HUES6 (cell line): ENCODE results near the gene TRAK1.

ENCODE experiments used
- H3K27ac ChIP-seq: 2 replicates; pipeline ENCODE4 v1.7.0; 2013; ENCODE audit warnings: low read depth, mild to moderate bottlenecking, low read length, inconsistent platforms
- H3K27me3 ChIP-seq: 2 replicates; pipeline ENCODE4 v1.6.1; 2013; ENCODE audit warnings: low read length; ENCODE audit not compliant: control insufficient read depth, insufficient read depth
- H3K36me3 ChIP-seq: 2 replicates; pipeline ENCODE4 v1.6.1; 2013; ENCODE audit warnings: low read length; ENCODE audit not compliant: control insufficient read depth, insufficient read depth
- H3K4me1 ChIP-seq: 2 replicates; pipeline ENCODE4 v1.6.1; 2013; ENCODE audit warnings: low read length; ENCODE audit not compliant: control insufficient read depth, insufficient read depth
- H3K4me3 ChIP-seq: 2 replicates; pipeline ENCODE4 v1.5.1; 2013; ENCODE audit warnings: low read depth, low read length
- H3K9ac ChIP-seq: one replicate; pipeline ENCODE4 v1.6.1; 2013; ENCODE audit warnings: mild to moderate bottlenecking, low read length
- H3K9me3 ChIP-seq: 2 replicates; pipeline ENCODE4 v1.6.1; 2013; ENCODE audit warnings: low read depth, low read length; ENCODE audit not compliant: control insufficient read depth, insufficient read depth

TRAK1 gene

DNA sequence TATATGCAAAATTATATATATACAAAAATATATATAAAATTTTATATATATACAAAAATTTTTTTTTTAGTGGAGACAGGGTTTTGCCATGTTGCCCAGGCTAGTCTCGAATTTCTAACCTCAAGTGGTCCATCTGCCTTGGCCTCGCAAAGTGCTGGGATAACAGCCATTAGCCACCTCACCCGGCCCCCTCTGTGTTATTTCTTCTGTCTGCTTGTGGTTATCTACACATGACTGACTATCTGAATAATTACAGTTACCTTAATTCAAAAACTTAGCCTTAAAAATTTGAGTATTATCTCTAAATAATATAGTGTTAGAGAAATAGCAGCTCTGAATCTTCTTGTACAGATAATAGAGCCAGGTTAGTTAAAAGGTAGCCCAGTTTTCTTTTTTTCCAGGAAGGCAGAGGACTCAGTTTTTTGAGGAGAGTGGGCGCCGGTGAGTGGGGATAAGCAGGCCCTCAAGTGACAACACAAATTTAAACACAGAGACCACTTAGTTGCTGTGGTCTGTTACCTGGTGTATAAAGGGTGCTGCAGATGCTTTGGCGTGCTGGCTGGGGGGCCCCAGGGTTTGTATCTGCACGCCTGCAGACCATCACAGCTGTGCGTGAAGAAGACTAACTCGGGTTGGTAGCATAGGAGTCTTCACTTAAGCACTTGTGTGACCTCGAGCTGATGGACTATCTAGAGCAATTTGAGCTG is 83.7 kb downstream of the TRAK1 start:
- Histone ChIP-seq H3K9me3 (no peaks in the 10 kb centered on the region), H3K27ac (no peak overlapping the region), H3K4me3 (no peak overlapping the region), H3K4me1 (peaks cover 9% of the 10 kb centered on the region), H3K27me3 (no peaks in the 10 kb centered on the region), H3K36me3 (no peaks in the 10 kb centered on the region), H3K9ac (no peak overlapping the region)

DNA sequence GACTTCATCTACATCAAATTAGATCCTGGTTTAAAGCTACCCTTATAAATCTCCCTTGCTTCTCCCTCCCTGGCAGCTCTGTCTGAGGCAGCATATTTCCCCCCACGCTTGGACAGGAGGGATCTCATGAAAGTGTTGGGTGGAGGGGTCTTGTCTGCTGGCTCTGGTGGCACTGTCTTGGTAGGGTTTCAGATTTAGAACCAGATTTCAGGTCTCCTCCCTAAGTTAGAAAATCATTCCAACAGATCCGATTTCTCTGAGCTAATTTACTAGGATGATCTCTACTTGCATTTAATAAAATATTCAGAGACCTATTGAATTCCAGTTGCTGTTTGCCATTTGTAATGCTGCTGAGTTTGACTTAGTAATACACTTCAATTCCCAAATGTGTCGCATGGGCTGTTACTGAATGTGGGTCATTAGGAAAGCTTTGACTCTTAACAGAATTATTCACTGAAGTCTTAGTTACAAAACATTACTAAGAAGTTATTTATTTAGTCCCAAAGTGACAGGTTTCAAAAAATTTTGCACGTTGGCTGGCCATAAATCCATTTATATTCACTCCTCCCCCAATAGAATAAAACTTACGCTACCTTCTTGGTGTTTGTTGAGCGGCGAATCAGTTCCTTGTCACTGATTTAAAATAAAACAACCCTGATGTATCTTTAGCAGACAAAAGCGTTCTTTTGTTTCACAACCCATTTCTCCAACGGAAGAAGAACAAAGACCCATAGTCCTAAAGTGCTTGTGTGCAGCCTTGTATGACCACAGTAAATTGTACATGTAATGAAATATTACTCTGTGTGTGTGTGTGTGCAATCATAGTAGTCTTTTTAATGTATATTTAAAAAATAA is 84.5 kb downstream of the TRAK1 start:
- no peaks in the 10 kb centered on the region for H3K36me3 ChIP-seq
- no peak overlapping the region for H3K9ac ChIP-seq
- H3K9me3 ChIP-seq = no peaks in the 10 kb centered on the region
- peaks cover 10% of the 10 kb centered on the region for H3K4me1 ChIP-seq
- no peaks in the 10 kb centered on the region for H3K27me3 ChIP-seq
- no peak overlapping the region for H3K27ac ChIP-seq
- H3K4me3 ChIP-seq = no peak overlapping the region

DNA sequence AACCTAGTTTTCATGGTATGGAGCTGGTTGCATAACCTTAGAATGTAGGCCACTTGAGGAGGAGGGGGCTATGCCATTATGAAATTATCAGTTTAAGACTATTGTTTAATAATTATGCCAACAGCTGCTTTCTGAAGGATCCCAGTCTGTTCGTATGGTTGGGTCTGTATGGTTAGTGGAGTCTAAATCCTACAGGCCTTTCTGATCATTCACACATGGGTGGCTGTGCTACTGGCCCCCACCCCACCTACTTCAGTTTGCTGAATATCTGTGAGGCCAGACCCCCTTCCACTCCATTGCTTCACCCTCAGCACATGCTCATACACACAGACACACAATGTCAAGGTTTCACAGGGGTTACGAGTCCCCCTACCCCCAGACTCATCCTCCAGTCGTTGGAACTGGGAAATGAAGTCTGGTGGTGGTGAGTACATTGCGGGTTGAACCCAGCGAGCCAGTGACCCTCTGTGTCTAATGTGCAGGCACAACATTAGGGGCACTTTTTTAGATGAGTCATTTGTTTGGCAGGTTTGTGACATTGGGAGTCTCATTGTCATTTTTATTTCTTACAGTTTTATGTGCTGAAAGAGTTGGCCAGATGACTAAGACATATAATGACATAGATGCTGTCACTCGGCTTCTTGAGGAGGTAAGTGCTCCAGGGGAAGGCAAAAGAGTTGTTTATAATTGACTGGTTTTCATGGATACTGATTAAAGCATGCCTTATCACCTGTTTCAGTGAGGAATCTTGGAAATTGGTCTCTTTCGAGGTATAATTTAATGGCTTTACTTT is 85.3 kb downstream of the TRAK1 start:
- no peak overlapping the region for H3K9ac ChIP-seq
- H3K9me3 ChIP-seq = no peaks in the 10 kb centered on the region
- no peak overlapping the region for H3K4me3 ChIP-seq
- no peak overlapping the region for H3K27ac ChIP-seq
- no peaks in the 10 kb centered on the region for H3K36me3 ChIP-seq
- H3K4me1 ChIP-seq = peaks cover 14% of the 10 kb centered on the region
- no peaks in the 10 kb centered on the region for H3K27me3 ChIP-seq

DNA sequence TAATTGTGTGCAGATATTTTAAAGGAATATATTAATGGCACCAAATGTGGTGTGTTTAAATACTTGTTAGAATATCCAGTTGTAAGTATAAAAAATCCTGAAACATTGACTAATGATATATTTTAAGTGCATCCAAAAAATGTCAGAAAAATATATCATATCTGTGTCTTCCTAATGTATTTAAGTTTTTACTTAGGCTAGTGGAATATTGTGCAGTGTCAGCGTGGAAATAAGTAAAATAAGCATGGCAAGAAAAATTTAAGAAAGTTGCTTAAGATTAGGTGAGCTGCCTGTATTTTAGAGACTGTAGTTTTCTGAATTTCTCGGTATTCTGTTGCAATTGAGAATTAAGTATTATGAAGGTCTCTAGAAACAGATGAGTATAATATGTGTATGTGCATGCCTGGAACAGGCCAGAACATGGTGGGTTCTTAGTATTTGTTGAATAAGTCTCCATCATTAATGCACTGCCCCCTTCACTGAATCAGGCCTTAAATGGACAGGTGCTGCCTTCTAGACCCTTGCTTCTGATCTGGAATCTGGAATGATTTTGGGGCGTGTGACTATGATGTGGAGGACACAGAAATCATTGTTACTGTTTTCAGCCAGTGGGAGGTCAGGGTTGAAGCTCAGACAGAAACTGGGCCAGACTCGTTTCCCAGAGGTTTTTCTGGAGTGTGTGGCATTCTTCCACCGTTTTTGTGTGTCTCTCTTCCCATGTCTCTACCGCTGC is 86.1 kb downstream of the TRAK1 start:
- no peak overlapping the region for H3K4me3 ChIP-seq
- no peak overlapping the region for H3K9ac ChIP-seq
- H3K27ac ChIP-seq = no peak overlapping the region
- H3K27me3 ChIP-seq = no peaks in the 10 kb centered on the region
- H3K9me3 ChIP-seq = no peaks in the 10 kb centered on the region
- peaks cover 14% of the 10 kb centered on the region for H3K4me1 ChIP-seq
- H3K36me3 ChIP-seq = no peaks in the 10 kb centered on the region

DNA sequence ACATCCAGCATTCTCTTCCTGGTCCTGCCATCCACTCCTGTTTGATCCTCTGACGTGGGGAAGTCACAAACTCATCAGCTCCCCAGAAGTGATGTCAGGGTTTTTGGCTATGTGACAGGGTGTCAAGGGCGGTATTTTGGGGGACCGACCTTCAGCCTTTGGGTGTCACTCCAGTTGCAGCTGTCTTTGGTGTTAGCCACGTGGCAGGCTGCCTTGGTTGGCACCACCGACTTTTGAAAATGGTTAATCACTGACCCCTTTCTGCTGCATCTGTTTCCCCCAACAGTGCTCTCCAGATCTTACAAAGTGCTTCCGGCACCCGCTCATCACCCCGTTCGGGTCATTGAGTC is 86.6 kb downstream of the TRAK1 start:
- peaks cover 14% of the 10 kb centered on the region for H3K4me1 ChIP-seq
- H3K27ac ChIP-seq = no peak overlapping the region
- no peaks in the 10 kb centered on the region for H3K27me3 ChIP-seq
- no peaks in the 10 kb centered on the region for H3K36me3 ChIP-seq
- no peak overlapping the region for H3K9ac ChIP-seq
- H3K4me3 ChIP-seq = no peak overlapping the region
- H3K9me3 ChIP-seq = no peaks in the 10 kb centered on the region

DNA sequence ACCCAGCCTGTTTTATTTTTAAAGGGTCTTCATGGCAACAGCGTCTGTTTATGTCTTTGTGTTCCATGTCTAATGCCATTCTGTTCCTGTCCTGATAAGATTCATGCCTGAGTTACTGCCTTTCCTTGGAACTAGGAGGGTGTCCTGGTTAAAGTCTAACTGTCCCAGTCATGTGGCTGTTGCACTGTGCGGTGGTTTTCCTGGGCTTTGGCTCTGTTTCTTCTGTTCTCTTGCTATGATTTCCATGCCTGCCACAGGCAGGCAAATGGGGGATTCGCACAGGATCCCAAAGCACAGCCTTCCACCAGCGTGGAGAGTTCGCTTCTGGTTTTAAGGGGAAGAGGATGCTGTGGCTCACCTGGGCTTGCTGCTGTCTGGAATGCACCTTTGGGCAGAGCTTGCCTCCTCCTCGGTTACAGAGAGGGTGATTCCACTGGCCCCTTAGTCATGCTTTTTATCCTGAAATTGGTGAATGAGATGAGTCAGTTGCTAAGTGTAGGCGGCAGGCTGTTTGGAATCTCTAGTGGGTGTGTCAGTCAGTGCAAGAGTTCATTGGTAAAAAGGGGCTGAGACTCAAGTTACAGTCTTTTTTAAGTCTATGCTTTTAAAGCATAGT is 88.1 kb downstream of the TRAK1 start:
- Histone ChIP-seq H3K27me3 (no peaks in the 10 kb centered on the region), H3K9me3 (no peaks in the 10 kb centered on the region), H3K9ac (peak overlapping the region; percentile 32), H3K4me1 (peaks cover 14% of the 10 kb centered on the region), H3K27ac (0 out of 2 replicates have a peak overlapping the region, but pooled peaks have one; percentile 18), H3K4me3 (no peak overlapping the region), H3K36me3 (no peaks in the 10 kb centered on the region)

DNA sequence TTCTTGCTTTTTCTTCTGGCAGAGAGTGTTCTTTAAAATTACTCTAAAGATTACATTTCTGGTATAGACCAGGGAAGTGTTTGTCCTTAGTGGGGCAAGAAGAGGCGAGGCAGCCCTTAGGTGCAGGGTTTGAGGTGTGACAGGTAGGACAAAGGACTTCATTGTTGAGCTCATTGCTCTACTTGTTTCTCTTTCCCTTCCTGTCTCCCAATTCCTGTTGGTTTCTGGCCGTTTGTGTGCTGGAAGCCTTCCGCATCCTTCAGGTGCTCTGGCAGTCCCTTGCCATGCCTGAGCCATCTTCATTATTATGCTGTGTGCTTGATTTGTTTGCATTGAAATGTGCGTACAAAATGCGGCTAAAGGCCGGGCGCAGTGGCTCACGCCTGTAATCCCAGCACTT is 89.7 kb downstream of the TRAK1 start:
- Histone ChIP-seq H3K4me1 (peaks cover 14% of the 10 kb centered on the region), H3K36me3 (peaks cover 8% of the 10 kb centered on the region), H3K27me3 (no peaks in the 10 kb centered on the region), H3K9me3 (no peaks in the 10 kb centered on the region), H3K27ac (no peak overlapping the region), H3K9ac (no peak overlapping the region), H3K4me3 (no peak overlapping the region)

DNA sequence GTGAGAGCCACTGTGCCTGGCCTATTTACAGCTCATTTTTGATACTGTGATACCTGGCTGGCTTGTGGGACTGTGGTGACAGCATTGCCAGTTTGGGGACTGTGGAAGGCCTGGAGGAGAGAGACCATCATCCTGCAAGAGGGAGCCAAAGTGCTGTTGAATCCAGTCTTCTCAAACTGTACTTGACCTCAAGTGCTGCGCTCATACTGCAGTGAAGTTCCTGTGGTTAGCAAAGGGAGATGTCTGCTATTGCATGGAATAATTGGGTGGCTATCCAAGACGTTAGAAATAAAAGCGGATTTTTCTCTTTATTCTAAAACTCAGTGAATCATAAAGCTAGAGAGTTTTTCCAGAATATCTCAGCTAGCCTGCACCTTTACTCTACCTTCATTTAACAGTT is 91.4 kb downstream of the TRAK1 start:
- Histone ChIP-seq H3K4me1 (peaks cover 14% of the 10 kb centered on the region), H3K9ac (no peak overlapping the region), H3K27me3 (no peaks in the 10 kb centered on the region), H3K9me3 (no peaks in the 10 kb centered on the region), H3K36me3 (peaks cover 8% of the 10 kb centered on the region), H3K27ac (no peak overlapping the region), H3K4me3 (no peak overlapping the region)

DNA sequence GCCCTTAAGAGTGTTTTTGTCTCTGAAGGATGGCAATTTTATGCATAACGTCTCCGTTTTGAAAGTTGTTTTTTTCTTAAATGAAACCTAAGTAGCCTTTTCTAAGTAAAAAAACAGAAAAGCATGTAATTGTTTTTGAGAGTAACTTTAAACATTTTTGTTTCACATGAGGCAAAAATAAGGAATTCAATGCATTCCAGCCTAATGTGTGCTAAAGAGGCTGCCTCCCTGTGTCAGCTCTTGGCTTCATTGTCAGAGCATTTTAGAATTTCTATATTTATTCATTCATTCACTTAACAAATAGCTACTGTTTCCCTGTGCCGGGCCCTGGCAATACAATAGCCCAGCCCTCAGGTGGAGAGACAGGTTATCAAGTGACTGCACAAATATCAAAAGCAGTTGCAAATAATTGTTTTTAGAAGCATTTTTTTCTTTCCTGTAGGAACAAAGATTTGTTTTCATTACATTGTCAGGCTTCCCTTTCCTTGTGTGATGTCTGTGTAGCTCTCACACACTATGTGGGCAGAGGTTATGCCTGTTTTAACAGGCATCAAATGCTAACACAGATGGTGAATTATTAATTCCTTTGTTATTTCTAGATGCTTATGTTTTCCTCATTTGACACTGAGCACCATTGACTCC is 93.0 kb downstream of the TRAK1 start:
- H3K4me1 ChIP-seq = peaks cover 11% of the 10 kb centered on the region
- H3K4me3 ChIP-seq = no peak overlapping the region
- no peak overlapping the region for H3K27ac ChIP-seq
- H3K36me3 ChIP-seq = peaks cover 18% of the 10 kb centered on the region
- no peak overlapping the region for H3K9ac ChIP-seq
- no peaks in the 10 kb centered on the region for H3K9me3 ChIP-seq
- H3K27me3 ChIP-seq = no peaks in the 10 kb centered on the region
